ENCODE measurements around the gene KLF11.
A peak's percentile ranks its signal among the peaks of the same experiment; 100 is the strongest.

The KLF11 gene

DNA sequence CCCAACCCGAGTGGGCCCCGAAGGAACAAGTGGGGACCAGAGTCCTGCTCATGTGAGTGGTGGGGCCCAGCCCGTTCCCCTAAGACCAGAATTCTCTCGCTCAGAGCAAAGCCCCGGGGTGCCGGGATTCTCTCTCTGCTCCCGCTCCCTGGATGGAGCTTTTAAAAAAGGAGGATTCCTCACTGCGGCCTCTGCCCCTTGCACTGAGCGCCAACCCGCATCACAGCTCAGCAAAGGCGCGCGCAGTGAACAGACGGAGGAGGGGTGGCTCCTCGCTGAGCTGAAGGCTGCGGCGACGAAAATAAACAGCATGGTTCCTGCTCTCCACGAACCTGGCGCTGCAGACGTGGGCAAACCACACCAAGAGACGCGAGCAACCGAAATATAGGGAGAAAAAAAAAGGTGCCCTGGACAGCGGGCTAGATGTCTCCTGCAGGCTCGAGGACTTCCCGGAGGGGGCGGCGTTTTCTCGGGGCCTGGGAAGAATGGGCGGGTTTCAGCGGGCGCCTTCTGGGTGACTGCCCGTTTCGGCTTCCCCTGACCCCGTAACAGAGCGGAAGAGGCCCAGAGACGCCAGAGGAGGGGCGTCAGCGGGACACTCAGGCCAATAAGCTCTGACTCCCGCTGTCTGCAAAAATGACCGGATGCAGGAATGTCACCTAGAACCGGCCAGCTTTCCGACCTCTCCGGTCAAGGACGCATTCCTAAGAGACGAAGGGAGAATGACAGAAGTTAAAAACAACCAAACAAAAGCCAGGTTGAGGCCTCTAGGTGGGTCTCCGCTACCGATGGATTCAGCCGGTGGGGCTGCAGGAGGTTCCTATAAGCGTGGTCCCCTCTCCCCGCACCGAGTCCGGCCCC, 819 bp upstream of the KLF11 start:
- H3K27ac ChIP-seq = peak overlapping the region; percentile 96
- DNase-seq (ENCODE audit: low spot score) = no peak
- TF ChIP-seq, protein P1, sequence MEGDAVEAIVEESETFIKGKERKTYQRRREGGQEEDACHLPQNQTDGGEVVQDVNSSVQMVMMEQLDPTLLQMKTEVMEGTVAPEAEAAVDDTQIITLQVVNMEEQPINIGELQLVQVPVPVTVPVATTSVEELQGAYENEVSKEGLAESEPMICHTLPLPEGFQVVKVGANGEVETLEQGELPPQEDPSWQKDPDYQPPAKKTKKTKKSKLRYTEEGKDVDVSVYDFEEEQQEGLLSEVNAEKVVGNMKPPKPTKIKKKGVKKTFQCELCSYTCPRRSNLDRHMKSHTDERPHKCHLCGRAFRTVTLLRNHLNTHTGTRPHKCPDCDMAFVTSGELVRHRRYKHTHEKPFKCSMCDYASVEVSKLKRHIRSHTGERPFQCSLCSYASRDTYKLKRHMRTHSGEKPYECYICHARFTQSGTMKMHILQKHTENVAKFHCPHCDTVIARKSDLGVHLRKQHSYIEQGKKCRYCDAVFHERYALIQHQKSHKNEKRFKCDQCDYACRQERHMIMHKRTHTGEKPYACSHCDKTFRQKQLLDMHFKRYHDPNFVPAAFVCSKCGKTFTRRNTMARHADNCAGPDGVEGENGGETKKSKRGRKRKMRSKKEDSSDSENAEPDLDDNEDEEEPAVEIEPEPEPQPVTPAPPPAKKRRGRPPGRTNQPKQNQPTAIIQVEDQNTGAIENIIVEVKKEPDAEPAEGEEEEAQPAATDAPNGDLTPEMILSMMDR (conservative IDR thresholded peaks at IDR 0.05; ENCODE audit: low read depth) = no peak
- POLR2A ChIA-PET (ENCODE audit: low non-redundant PET) = interaction anchor here (0.5 to 0.6 kb wide), 2 partner anchors 272 to 1070 kb away, joined by 3 to 4 read pairs; no protein-coding TSS in a partner anchor
- CTCF ChIA-PET = interaction anchor here (0.7 kb wide), 1 partner anchor 72 kb away, joined by 3 read pairs; no protein-coding TSS in a partner anchor

GRCh38 chr2:10043906-10044601, 704 bp downstream of the KLF11 start:
- CTCF ChIA-PET = interaction anchor here (0.6 to 0.8 kb wide), 2 partner anchors 29 to 391 kb away, joined by 3 read pairs; no protein-coding TSS in a partner anchor
- POLR2A ChIA-PET (ENCODE audit: low non-redundant PET) = no interaction called here
- H3K27ac ChIP-seq = peak overlapping the region; percentile 96
- TF ChIP-seq, protein P1 (conservative IDR thresholded peaks at IDR 0.05; ENCODE audit: low read depth) = no peak
- peak; percentile 96 for DNase-seq (ENCODE audit: low spot score)

- peak overlapping the region; percentile 96 for H3K27ac ChIP-seq
- TF ChIP-seq, protein P1 (conservative IDR thresholded peaks at IDR 0.05; ENCODE audit: low read depth) = no peak
- DNase-seq (ENCODE audit: low spot score) = no peak
- ChIA-PET CTCF (interaction anchor here (0.7 to 1.2 kb wide), 3 partner anchors 26 to 389 kb away, joined by 3 to 4 read pairs (median 3); no protein-coding TSS in a partner anchor), POLR2A (ENCODE audit: low non-redundant PET) (no interaction called here)
Measured at GRCh38 chr2:10045561-10046355, 2.4 kb downstream of the KLF11 start.

GRCh38 chr2:10046931-10047330, 3.6 kb downstream of the KLF11 start:
- POLR2A ChIA-PET (ENCODE audit: low non-redundant PET) = no interaction called here
- CTCF ChIA-PET = interaction anchor here (0.6 to 2.8 kb wide), 5 partner anchors 63 to 277 kb away, joined by 3 to 8 read pairs (median 3); no protein-coding TSS in a partner anchor
- DNase-seq (ENCODE audit: low spot score) = no peak
- TF ChIP-seq, protein P1 (conservative IDR thresholded peaks at IDR 0.05; ENCODE audit: low read depth) = no peak
- H3K27ac ChIP-seq = peak overlapping the region; percentile 96

GRCh38 chr2:10047616-10048500, 4.5 kb downstream of the KLF11 start:
- ChIA-PET CTCF (interaction anchor here (0.5 to 2.8 kb wide), 12 partner anchors 10 to 1164 kb away, joined by 3 to 13 read pairs (median 4); no protein-coding TSS in a partner anchor), POLR2A (ENCODE audit: low non-redundant PET) (no interaction called here)
- TF ChIP-seq, protein P1 (conservative IDR thresholded peaks at IDR 0.05; ENCODE audit: low read depth) = no peak

More at GRCh38 chr2:10047616-10048500, 4.5 kb downstream of the KLF11 start:
- no peak for DNase-seq (ENCODE audit: low spot score)
- H3K27ac ChIP-seq = peak overlapping the region; percentile 96

All from RWPE1 (cell line).